GM12865 (cell line): Measurements from ENCODE around the gene OGFOD1.

Source experiments
- DNase-seq: peaks from one replicate; pipeline ENCODE4 v3.0.0; 2010; ENCODE audit warnings: low read depth
- H3K4me3 ChIP-seq: 2 replicates; pipeline ENCODE4 v1.5.1; 2011; ENCODE audit warnings: mild to moderate bottlenecking, low read depth, low read length, control low read depth
- CTCF ChIP-seq: IDR thresholded peaks from 2 replicates; pipeline ENCODE4 v1.5.1; 2011; ENCODE audit warnings: low read length, control low read depth, low read depth, inconsistent platforms; ENCODE audit not compliant: insufficient read depth; ENCODE audit errors: missing control alignments

Gene OGFOD1

GRCh38 chr16:56413381-56413780 lies 38.0 kb upstream of the OGFOD1 start:
- TF ChIP-seq CTCF = no peak
- no peak for DNase-seq
- H3K4me3 ChIP-seq = no peak overlapping the region

GRCh38 chr16:56414366-56414765 lies 37.0 kb upstream of the OGFOD1 start:
- no peak for TF ChIP-seq CTCF
- no peak for DNase-seq
- no peak overlapping the region for H3K4me3 ChIP-seq

GRCh38 chr16:56415875-56416274 lies 35.5 kb upstream of the OGFOD1 start:
- TF ChIP-seq CTCF = no peak
- no peak for DNase-seq
- no peak overlapping the region for H3K4me3 ChIP-seq

GRCh38 chr16:56417138-56417537 lies 34.2 kb upstream of the OGFOD1 start:
- H3K4me3 ChIP-seq = no peak overlapping the region
- no peak for DNase-seq
- no peak for TF ChIP-seq CTCF

GRCh38 chr16:56419740-56420548 lies 31.4 kb upstream of the OGFOD1 start:
- H3K4me3 ChIP-seq = no peak overlapping the region
- no peak for DNase-seq
- TF ChIP-seq CTCF = no peak

- no peak for TF ChIP-seq CTCF
- peak overlapping the region; percentile 64; the same call in 1 of the 2 replicates for H3K4me3 ChIP-seq
- no peak for DNase-seq
Observed at GRCh38 chr16:56420613-56421012, 30.7 kb upstream of the OGFOD1 start.

- peak; percentile 62 for DNase-seq
- H3K4me3 ChIP-seq = peak overlapping the region; percentile 64
- TF ChIP-seq CTCF = no peak
Observed at GRCh38 chr16:56421313-56421712, 30.0 kb upstream of the OGFOD1 start.
